ENCODE measurements around the gene CCDC57.

Gene CCDC57

DNA sequence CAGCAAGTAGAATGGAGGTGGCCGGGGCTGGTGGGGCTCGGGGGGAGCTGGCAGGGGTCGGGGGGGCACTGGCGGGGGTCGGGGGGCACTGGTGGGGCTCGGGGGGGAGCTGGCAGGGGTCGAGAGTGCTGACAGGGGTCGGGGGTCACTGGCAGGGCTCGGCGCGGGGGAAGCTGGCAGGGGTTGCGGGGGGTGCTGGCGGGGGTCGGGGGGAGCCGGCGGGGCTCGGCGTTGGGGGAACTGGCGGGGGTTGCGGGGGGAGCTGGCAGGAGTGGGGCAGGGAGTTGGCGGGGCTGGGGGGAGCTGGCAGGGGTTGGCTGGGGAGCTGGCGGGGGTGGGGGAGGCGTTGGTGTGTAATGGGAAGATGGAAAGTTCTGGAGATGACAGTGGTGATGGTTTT lies 25.1 kb downstream of the CCDC57 start:
- no peak overlapping the region for H3K9ac ChIP-seq (ENCODE audit: low read length)
- TF ChIP-seq, protein P1, sequence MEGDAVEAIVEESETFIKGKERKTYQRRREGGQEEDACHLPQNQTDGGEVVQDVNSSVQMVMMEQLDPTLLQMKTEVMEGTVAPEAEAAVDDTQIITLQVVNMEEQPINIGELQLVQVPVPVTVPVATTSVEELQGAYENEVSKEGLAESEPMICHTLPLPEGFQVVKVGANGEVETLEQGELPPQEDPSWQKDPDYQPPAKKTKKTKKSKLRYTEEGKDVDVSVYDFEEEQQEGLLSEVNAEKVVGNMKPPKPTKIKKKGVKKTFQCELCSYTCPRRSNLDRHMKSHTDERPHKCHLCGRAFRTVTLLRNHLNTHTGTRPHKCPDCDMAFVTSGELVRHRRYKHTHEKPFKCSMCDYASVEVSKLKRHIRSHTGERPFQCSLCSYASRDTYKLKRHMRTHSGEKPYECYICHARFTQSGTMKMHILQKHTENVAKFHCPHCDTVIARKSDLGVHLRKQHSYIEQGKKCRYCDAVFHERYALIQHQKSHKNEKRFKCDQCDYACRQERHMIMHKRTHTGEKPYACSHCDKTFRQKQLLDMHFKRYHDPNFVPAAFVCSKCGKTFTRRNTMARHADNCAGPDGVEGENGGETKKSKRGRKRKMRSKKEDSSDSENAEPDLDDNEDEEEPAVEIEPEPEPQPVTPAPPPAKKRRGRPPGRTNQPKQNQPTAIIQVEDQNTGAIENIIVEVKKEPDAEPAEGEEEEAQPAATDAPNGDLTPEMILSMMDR (IDR thresholded peaks at IDR 0.05; ENCODE audit: insufficient read depth, low read length, poor library complexity, severe bottlenecking), result no peak
- no peak for TF ChIP-seq EZH2phosphoT487 (conservative IDR thresholded peaks at IDR 0.05; ENCODE audit: low read length)
- no peaks in the 10 kb centered on the region for H4K20me1 ChIP-seq (ENCODE audit: low read depth, low read length)
- H3K79me2 ChIP-seq (ENCODE audit: insufficient read depth, low read length), result no peaks in the 10 kb centered on the region
- no peaks in the 10 kb centered on the region for H3K27me3 ChIP-seq (ENCODE audit: low read length)
- no peak overlapping the region for H3K4me3 ChIP-seq (ENCODE audit: insufficient read depth, low read length, poor library complexity, severe bottlenecking)
- no peak overlapping the region for H2AFZ ChIP-seq (ENCODE audit: low read depth, low read length, severe bottlenecking)
- no peaks in the 10 kb centered on the region for H3F3A ChIP-seq (ENCODE audit: insufficient read depth)
- no peak overlapping the region for H3K27ac ChIP-seq (ENCODE audit: low read depth, low read length)
- H3K4me2 ChIP-seq (ENCODE audit: low read depth, low read length, poor library complexity, severe bottlenecking), result no peak overlapping the region
- no peaks in the 10 kb centered on the region for H3K36me3 ChIP-seq (ENCODE audit: low read length)
- no peaks in the 10 kb centered on the region for H3K9me3 ChIP-seq (ENCODE audit: insufficient read depth, low read length)
- no peaks in the 10 kb centered on the region for H3K9me2 ChIP-seq (replicated peaks; ENCODE audit: insufficient read depth, low read length)

DNA sequence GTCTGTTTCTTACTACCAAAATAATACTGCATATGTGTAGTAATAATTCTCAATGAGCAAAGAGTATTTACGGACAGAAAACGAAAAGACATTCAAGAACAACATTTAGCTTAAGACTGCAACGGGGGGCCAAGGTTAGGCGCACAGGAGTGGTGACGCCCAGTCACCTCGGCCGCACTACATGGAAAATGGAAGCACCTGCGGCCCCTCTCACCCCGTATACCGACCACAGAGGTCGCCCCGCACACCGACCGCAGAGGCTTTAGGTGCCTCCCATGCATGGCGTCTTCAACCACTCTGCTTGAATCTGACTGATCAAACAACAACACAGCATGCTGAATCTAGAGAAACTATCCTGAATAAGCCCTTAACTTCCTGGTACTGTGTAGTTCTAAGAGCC lies 26.4 kb downstream of the CCDC57 start:
- Histone ChIP-seq H3K36me3 (ENCODE audit: low read length) (no peaks in the 10 kb centered on the region), H3K9me2 (replicated peaks; ENCODE audit: insufficient read depth, low read length) (no peaks in the 10 kb centered on the region), H3K79me2 (ENCODE audit: insufficient read depth, low read length) (no peaks in the 10 kb centered on the region), H3K27me3 (ENCODE audit: low read length) (no peaks in the 10 kb centered on the region), H3K4me2 (ENCODE audit: low read depth, low read length, poor library complexity, severe bottlenecking) (no peak overlapping the region), H3K9me3 (ENCODE audit: insufficient read depth, low read length) (no peaks in the 10 kb centered on the region), H4K20me1 (ENCODE audit: low read depth, low read length) (no peaks in the 10 kb centered on the region), H3K9ac (ENCODE audit: low read length) (no peak overlapping the region), H2AFZ (ENCODE audit: low read depth, low read length, severe bottlenecking) (no peak overlapping the region), H3K4me3 (ENCODE audit: insufficient read depth, low read length, poor library complexity, severe bottlenecking) (no peak overlapping the region), H3F3A (ENCODE audit: insufficient read depth) (no peaks in the 10 kb centered on the region), H3K27ac (ENCODE audit: low read depth, low read length) (no peak overlapping the region)
- TF ChIP-seq, protein P1 (IDR thresholded peaks at IDR 0.05; ENCODE audit: insufficient read depth, low read length, poor library complexity, severe bottlenecking), result no peak
- no peak for TF ChIP-seq EZH2phosphoT487 (conservative IDR thresholded peaks at IDR 0.05; ENCODE audit: low read length)

- Histone ChIP-seq H3K79me2 (ENCODE audit: insufficient read depth, low read length) (no peaks in the 10 kb centered on the region), H3F3A (ENCODE audit: insufficient read depth) (no peaks in the 10 kb centered on the region), H3K9me3 (ENCODE audit: insufficient read depth, low read length) (no peaks in the 10 kb centered on the region), H3K9ac (ENCODE audit: low read length) (no peak overlapping the region), H3K4me2 (ENCODE audit: low read depth, low read length, poor library complexity, severe bottlenecking) (no peak overlapping the region), H3K9me2 (replicated peaks; ENCODE audit: insufficient read depth, low read length) (no peaks in the 10 kb centered on the region), H3K4me3 (ENCODE audit: insufficient read depth, low read length, poor library complexity, severe bottlenecking) (no peak overlapping the region), H4K20me1 (ENCODE audit: low read depth, low read length) (no peaks in the 10 kb centered on the region), H2AFZ (ENCODE audit: low read depth, low read length, severe bottlenecking) (no peak overlapping the region), H3K27ac (ENCODE audit: low read depth, low read length) (no peak overlapping the region), H3K36me3 (ENCODE audit: low read length) (no peaks in the 10 kb centered on the region), H3K27me3 (ENCODE audit: low read length) (no peaks in the 10 kb centered on the region)
- TF ChIP-seq EZH2phosphoT487 (conservative IDR thresholded peaks at IDR 0.05; ENCODE audit: low read length), result no peak
- TF ChIP-seq, protein P1 (IDR thresholded peaks at IDR 0.05; ENCODE audit: insufficient read depth, low read length, poor library complexity, severe bottlenecking), result no peak
Measured at GRCh38 chr17:82184761-82185160, 27.9 kb downstream of the CCDC57 start.

Measured in SU-DHL-6 (cell line).